Omental fat pad (tissue), 4 donors: ENCODE data around the gene YTHDC2. TPM values are rescaled to one million over a fixed set of nuclear protein-coding genes. Genes with fewer than 3 reads are reported as not detected.

Source experiments
- ATAC-seq: fragments of 150-250 bp; one replicate; pipeline ENCODE4 v1.9.1; 2016; ENCODE audit warnings: mild to moderate bottlenecking, moderate library complexity; ENCODE audit not compliant: low FRiP score
- DNase-seq: peaks from one replicate; pipeline ENCODE4 v3.0.0-alpha.2; 2019; ENCODE audit warnings: low spot score
- CTCF ChIP-seq, 3 donors: fragments of 450-650 bp; IDR thresholded peaks; one replicate each; pipeline ENCODE4 v1.5.1; 2016 to 2017; ENCODE audit warnings: antibody characterized with exemption in 3 of 3, mild to moderate bottlenecking in 3 of 3, moderate library complexity in 2 of 3
- total RNA-seq, 4 donors: library from RNA; depleted of rRNA; stranded (reverse); fragments of >200 nt; gene quantifications; one replicate each; pipeline ENCODE4 v1.1.0, GENCODE V29; 2016

Gene YTHDC2
- total RNA-seq, 4 donors from 2014 or later = 23.3 to 40.4 (median 28.1) TPM

GRCh38 chr5:113488645-113489184, 24.8 kb upstream of the YTHDC2 start:
- no peak for TF ChIP-seq CTCF (IDR thresholded peaks at IDR 0.05)
- no peak for DNase-seq
- no peak for ATAC-seq

DNA sequence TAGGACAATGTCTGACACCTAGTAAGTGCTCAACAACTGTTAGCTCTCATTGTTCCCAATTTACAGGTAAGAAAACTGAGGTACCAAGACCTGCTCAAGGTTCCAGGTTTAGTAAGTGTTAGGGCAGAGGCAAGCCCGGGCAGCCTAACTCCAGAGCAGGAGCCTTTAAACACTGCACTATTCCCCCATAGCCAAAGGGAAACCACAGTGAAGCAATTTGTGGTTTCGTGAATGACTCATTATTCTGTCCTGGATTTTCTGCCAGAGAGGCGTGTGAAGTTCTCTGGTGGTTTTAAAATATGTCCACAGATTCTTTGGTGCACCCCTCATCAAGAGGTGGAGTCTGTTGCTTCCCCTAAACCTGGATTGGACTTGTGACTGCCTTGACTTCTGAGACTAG, 24.2 kb upstream of the YTHDC2 start:
- DNase-seq (no peak), ATAC-seq (peak; percentile 80)
- no peak for TF ChIP-seq CTCF (IDR thresholded peaks at IDR 0.05)

- no peak for TF ChIP-seq CTCF (IDR thresholded peaks at IDR 0.05)
- DNase-seq (no peak), ATAC-seq (no peak)
These were observed 23.2 kb upstream of the YTHDC2 start for GRCh38 chr5:113490317-113490716.

- DNase-seq (no peak), ATAC-seq (no peak)
- no peak for TF ChIP-seq CTCF (IDR thresholded peaks at IDR 0.05)
These were observed 22.5 kb upstream of the YTHDC2 start for GRCh38 chr5:113491022-113491421.

DNA sequence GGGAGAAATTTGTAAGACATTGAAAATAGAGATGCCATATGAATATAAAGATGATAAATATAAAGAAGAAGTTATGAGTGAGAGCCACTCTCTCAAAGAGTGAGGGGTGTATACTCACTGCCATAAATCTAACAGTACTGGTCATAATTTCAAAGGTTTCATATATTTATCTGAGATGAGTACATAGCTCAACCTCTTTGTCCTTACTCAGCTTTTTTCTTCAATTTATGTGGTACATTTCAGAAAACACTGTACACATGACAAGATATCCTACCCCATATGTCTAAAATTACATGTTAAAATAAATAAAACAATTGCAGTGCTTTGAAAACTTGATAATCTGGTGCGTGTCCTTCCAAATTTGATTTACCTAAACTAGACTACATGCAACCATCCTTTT, 20.0 kb upstream of the YTHDC2 start:
- ATAC-seq (no peak), DNase-seq (no peak)
- no peak for TF ChIP-seq CTCF (IDR thresholded peaks at IDR 0.05)

DNA sequence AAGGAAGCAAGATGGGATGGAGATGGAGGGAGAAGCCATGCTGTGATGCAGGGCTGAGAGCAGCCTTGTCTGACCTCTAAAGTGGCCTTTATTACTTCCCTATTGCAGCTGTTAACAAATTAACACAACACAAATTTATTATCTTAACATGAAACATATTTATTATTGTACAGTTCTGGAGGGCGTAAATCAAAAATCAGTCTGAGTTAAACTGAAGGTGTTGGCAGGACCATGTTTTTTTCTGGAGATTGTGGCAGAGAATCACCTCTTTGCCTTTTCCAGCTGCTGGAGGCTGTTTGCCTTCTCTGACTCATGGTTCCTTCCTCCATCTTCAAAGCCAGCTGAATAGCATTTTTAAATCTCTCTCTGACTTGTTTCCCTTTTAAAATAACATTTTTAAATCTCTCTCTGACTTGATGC, 18.1 kb upstream of the YTHDC2 start:
- no peak for ATAC-seq
- no peak for TF ChIP-seq CTCF (IDR thresholded peaks at IDR 0.05)
- DNase-seq = no peak

- ATAC-seq (no peak), DNase-seq (no peak)
- TF ChIP-seq CTCF (IDR thresholded peaks at IDR 0.05) = no peak
These were observed 11.4 kb upstream of the YTHDC2 start for GRCh38 chr5:113502073-113502472.
